NCI-H2196 (cell line): ENCODE data around the gene PARP8.

Experiments
- DNase-seq: peaks from one replicate; lab custom pipeline; 2025; ENCODE audit not compliant: unreplicated experiment; lab: John Stamatoyannopoulos, UW

PARP8 gene

GRCh38 chr5:50724262-50724661 lies 57.8 kb downstream of the PARP8 start:
- no peak for DNase-seq

- DNase-seq = no peak
Measured at GRCh38 chr5:50725800-50726474, 59.5 kb downstream of the PARP8 start.

DNA sequence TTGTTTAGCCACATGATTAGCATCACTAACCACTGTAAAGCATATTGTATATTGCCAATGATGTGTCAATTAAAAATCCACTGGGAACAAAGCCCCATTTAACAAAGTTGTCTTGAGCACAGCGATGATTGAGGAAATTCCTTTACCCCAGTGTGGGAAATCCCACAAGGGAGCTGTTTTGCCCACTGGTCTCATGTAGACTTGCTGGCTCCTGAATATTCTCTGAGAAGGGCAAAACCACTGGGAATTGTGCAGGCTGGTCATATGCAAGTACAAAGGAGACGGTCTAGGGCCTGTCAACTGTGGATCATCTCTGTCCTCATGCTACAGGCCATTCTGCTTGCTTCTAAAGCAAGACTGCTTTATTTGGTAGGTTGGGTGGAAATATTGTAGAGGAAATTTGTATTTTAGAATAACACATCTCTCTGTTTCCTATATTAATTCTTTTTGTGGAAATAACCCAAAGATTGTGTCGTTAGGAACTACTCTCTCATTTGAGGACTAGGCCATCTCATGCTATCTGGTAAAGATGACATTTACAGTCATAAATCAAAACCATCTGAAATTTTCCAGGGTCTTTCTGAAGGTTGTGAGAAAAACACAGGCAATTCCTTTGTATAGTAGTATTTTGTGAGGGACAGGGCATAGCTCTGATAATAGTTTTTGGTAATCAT lies 60.2 kb downstream of the PARP8 start:
- no peak for DNase-seq

DNA sequence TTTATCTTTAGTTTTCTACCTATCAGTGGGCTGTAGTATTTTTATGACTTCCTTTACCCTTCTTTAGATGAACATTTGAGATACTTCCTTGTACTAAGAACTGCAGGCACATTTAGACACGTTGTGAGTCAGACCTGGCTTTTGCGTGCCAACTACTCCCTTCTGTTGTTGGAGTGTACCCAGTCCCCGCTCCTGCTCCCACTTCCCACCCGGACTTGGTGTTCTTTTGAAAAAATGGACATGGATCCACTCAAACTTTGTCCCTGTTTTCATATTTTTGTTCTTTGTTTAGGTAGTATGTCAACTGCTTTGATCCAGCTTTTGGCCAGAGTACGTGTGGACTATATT lies 60.7 kb downstream of the PARP8 start:
- DNase-seq = no peak

DNA sequence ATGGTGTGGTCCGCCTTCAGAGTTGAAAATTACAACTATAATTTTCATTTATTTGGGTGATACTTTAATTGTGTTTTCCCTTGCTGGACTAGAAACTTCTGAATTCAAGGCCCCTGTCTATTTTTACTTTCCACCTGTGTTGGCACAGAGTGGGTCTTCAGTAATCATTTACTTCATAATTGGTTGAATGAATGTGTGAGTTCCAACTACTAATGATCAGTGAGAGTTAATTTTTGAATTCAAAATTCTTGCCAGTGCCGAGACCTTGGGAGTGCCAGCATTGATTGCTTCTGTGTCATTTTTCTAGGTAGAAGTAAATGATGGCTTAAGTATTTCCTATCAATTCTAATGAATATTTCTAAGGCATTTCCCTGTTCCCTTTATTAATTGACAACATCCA lies 61.4 kb downstream of the PARP8 start:
- no peak for DNase-seq

DNA sequence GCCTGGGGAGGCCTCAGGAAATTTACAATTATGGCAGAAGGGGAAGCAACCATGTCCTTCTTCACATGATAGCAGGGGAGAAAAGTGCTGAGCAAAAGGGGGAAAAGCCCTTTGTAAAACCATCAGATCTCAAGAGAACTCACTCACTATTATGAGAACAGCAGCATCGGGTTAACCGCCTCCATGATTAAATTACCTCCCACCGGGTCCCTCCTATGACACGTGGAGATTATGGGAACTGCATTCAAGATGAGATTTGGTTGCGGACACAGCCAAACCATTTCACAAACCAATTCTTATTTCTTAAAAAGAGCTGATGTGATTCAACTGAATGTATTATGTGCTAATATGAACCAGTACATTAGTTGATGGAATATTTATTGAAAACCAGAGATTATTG lies 63.9 kb downstream of the PARP8 start:
- DNase-seq = no peak

- DNase-seq = no peak
Measured at GRCh38 chr5:50730841-50731240, 64.4 kb downstream of the PARP8 start.

DNA sequence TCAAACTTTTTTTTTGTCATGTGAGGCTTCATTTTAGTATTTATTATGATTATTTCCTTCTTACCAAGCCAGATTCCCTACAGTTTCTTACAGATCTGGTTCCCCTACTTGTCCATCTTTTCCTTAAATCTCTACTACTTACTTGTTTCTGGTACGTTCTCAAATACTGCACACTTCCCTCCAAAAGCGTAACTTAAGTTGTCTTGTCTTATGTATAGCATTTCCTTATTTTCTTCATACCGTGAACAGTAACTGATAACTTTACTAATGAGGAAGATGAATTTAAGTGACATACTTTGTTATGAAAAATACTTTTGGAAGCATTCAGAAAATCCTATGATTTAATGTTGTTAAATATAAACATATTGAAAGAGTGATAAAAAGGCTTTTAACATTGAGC lies 67.3 kb downstream of the PARP8 start:
- no peak for DNase-seq

DNA sequence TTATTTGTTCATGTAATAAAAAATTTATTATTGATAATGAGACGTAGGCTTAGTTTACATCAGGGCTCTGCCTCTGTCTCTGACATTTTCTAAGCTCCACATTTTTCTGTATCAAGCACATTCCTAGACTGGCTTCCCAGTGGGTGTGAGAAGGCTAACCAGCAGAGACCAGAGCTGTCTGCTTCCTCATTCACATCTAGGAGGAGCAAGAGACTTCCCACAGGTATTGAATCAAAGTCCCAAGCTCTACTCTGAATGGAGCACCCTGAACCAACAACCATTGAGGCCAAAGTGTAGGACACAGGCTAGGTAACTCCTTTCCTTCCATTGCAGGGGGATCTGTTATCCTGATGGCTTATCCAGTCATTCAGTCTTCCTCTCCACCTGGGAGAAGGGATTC lies 72.4 kb downstream of the PARP8 start:
- DNase-seq = no peak

DNA sequence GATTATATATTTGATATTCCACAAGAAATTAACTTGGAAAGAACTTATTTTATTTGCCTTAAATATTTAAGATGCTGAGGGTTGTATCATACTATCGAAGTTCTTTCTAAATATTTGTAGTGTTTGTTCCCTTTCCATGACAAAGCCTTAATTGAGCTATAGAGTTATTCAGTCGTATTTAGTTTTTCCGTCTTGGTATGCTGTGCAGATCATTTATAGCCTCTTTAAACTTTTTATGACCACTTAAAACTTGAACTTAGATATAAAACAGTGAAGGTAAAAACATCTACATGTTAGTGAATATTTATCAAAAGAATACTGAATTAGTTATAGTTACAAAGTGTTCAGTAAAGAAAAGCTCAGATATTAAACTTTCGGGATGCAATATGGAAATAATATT lies 74.4 kb downstream of the PARP8 start:
- DNase-seq = no peak

GRCh38 chr5:50744776-50745175 lies 78.3 kb downstream of the PARP8 start:
- no peak for DNase-seq

DNA sequence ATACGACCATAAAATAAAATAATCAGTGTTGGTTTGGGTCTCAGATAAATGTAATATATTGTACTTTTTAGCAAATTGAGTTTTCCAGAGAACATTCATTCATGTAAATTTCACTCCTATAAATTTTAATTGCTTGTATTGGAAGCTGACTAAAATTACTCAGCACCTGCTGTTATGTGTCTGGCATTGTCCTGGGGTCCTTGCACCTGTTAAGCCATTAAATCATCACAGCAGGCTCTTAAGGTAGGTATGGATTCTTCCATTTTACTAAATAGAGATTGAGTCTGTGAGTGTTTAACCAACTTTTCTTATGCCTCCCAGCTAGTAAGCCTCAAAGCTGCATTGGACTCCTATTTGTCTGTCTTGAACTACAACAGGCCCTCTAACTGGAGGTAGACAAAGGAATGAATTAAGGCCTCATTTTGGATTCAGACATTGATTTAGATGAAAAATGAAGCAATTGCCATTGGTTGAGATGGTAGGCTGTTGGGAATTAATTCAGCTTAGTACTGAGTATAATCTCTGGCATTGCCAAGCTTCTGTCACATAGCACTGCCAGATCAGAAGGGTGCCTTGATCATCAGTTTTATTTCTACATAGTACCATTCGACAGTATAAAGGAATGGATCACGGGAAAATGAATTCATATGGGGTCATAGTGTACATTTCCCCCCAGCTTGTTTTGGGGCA lies 78.9 kb downstream of the PARP8 start:
- DNase-seq = no peak

DNA sequence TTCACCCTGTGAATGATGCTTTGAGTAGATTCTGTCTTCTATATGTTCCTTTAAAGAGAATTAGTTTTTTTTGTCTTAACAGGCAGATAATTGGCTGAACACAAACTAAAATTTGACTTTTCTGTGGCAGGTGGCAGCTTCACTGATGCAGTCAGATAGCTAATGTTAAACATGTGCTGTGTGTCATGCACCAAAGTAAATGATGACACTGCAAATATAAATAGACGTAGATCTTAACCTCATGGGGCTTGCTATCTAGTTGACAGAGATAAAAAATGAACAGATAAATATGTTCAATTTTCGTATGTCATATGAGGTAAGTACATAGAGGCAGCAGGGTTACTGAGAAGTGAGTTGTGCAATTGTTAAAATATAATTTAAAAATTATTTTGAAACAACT lies 82.7 kb downstream of the PARP8 start:
- no peak for DNase-seq

DNA sequence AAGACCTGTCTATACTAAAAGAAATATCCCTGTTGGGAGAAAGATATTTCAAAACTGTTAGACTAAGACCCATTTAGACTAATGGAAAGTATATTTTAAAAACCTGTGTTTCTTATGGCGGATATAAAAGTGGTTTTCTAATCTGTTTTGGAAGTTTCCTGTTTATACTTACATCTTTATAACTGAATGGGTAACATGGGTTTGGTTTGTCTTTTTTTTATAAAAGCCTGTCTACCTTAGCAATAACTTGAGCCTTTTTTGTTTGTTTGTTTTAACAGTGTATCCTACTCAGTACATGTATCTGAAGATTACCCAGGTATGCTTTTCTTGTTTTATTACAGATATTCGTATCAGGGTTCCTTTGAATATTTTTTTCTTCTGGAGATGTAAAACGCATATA lies 83.4 kb downstream of the PARP8 start:
- DNase-seq = no peak

GRCh38 chr5:50751064-50751657 lies 84.7 kb downstream of the PARP8 start:
- peak; percentile 3 for DNase-seq

DNA sequence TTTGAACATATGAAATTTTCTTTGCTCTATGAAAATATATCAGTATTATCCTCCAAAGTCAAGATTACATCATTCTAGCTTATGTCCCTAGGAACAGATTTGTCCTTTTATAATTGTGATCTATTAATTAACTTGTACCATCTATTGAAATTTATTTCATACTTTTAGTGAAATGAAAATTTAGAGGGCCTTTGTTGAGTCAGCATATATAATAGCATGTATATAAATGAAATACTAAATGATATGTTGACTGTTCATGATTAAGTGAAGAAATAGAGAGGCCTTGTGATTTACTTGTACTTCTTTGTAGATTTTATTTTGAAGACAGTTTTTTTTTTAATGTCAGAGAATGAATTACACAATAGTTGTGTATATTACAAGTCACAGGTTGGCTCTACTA lies 86.4 kb downstream of the PARP8 start:
- DNase-seq = no peak

- DNase-seq = no peak
Measured at GRCh38 chr5:50759526-50760270, 93.3 kb downstream of the PARP8 start.

GRCh38 chr5:50763351-50763750 lies 96.9 kb downstream of the PARP8 start:
- DNase-seq = no peak

GRCh38 chr5:50763846-50764245 lies 97.4 kb downstream of the PARP8 start:
- DNase-seq = no peak

GRCh38 chr5:50766042-50766441 lies 99.6 kb downstream of the PARP8 start:
- DNase-seq = no peak

DNA sequence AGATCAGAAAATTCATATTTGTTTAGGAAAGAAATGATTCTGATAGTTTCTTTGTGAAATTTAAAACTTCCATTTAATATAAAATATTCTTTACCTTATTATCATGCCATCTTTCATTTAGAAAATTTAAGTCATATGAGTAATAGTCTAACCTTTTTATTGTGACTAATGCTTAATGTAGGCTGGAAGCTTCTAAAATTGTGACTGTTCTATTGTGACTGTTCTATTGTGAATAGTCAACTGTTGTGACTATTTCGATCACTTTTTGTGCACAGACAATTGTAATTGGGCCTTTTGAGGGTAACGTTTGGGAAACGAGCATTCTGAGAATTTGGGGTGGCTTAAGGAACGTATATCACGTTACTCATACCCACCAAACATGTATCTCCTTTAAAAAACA lies 100.0 kb downstream of the PARP8 start:
- no peak for DNase-seq
